ENCODE results near the gene RIBC1.

GRCh38 chrX:53403535-53403934, 19.1 kb upstream of the RIBC1 start:
- TF ChIP-seq CTCF (IDR thresholded peaks at IDR 0.05) (no peak), POLR2A (IDR thresholded peaks at IDR 0.05) (no peak)

All from uterus (tissue), 2 donors.